ENCODE measurements around the gene TAF1C. TPM values are rescaled to one million over a fixed set of nuclear protein-coding genes. Genes with fewer than 3 reads are reported as not detected.

TAF1C gene
- total RNA-seq, 1 donor from 2014 or later, result 83.7 TPM

DNA sequence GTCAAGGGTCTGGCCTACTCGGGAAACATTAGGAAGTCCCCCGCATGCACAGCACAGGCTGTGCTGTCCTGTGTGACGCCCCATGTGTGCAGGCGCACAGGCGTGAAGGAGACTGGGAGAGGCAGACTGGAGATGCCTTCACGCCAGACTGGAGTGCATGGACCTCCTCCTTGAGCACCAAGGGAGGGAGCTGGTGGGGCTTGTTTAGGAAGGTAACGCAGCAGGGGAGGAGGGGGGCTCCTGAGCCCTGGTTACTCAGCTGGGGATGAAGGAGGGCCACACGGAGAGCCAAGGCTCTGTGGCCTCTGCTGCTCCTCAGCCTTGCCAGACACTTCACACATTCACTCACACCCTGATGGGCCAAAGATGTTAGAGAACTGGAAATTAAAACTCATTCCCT, 49.6 kb downstream of the TAF1C start:
- H3K9me3 Mint-ChIP-seq, result no peaks in the 10 kb centered on the region
- H3K4me1 Mint-ChIP-seq (ENCODE audit: unreplicated experiment), result peaks cover 50% of the 10 kb centered on the region
- peak overlapping the region; percentile 18 for H3K27ac Mint-ChIP-seq
- no peak overlapping the region for H3K4me3 Mint-ChIP-seq
- TF ChIP-seq, protein P1, sequence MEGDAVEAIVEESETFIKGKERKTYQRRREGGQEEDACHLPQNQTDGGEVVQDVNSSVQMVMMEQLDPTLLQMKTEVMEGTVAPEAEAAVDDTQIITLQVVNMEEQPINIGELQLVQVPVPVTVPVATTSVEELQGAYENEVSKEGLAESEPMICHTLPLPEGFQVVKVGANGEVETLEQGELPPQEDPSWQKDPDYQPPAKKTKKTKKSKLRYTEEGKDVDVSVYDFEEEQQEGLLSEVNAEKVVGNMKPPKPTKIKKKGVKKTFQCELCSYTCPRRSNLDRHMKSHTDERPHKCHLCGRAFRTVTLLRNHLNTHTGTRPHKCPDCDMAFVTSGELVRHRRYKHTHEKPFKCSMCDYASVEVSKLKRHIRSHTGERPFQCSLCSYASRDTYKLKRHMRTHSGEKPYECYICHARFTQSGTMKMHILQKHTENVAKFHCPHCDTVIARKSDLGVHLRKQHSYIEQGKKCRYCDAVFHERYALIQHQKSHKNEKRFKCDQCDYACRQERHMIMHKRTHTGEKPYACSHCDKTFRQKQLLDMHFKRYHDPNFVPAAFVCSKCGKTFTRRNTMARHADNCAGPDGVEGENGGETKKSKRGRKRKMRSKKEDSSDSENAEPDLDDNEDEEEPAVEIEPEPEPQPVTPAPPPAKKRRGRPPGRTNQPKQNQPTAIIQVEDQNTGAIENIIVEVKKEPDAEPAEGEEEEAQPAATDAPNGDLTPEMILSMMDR (conservative IDR thresholded peaks at IDR 0.05), result no peak
- no peak for DNase-seq (ENCODE audit: extremely low spot score, unreplicated experiment)
- H3K27me3 Mint-ChIP-seq, result no peaks in the 10 kb centered on the region
- peaks cover 22% of the 10 kb centered on the region for H3K36me3 Mint-ChIP-seq

DNA sequence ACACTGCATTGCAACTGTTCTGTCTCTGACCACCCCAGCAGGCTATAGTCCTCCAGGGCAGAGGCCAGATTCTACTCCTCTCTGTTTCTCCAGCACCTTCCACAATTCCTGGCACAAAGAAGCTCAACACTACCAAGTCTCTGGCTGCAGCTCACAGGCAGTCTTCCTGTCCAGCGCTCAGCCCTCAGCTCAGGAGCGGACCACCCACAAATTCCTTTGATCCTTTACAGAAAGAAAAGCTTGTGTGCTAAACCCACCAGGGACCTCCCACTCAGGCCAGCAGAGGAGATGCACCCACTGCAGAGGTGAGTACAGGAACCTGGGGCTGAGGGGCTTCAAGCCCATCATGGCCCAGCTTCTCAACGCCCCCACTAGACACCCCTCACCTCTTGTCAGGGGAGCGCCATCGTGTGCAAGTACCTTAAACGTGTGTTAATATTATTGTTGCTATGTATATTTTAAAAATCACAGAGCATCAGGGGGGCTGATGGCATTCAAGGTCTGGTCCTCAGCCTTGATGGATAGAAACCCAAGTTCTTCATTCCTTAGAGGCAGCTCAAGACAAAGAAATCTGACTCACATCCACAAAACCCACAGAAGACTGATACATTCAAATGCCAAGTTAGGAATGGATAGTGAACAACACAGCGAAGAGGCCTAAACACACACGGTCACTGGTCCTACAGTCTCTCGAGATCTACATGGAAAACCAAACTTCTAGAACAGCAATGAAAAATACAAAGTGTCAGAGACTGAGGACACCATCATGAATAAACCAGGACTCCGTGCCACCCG, 50.3 kb downstream of the TAF1C start:
- DNase-seq (ENCODE audit: extremely low spot score, unreplicated experiment), result no peak
- H3K4me3 Mint-ChIP-seq, result peak overlapping the region; percentile 53
- H3K4me1 Mint-ChIP-seq (ENCODE audit: unreplicated experiment), result peaks cover 51% of the 10 kb centered on the region
- H3K27me3 Mint-ChIP-seq, result no peaks in the 10 kb centered on the region
- no peaks in the 10 kb centered on the region for H3K9me3 Mint-ChIP-seq
- TF ChIP-seq, protein P1 (conservative IDR thresholded peaks at IDR 0.05), result no peak
- H3K27ac Mint-ChIP-seq, result peak overlapping the region; percentile 67
- H3K36me3 Mint-ChIP-seq, result peaks cover 19% of the 10 kb centered on the region

DNA sequence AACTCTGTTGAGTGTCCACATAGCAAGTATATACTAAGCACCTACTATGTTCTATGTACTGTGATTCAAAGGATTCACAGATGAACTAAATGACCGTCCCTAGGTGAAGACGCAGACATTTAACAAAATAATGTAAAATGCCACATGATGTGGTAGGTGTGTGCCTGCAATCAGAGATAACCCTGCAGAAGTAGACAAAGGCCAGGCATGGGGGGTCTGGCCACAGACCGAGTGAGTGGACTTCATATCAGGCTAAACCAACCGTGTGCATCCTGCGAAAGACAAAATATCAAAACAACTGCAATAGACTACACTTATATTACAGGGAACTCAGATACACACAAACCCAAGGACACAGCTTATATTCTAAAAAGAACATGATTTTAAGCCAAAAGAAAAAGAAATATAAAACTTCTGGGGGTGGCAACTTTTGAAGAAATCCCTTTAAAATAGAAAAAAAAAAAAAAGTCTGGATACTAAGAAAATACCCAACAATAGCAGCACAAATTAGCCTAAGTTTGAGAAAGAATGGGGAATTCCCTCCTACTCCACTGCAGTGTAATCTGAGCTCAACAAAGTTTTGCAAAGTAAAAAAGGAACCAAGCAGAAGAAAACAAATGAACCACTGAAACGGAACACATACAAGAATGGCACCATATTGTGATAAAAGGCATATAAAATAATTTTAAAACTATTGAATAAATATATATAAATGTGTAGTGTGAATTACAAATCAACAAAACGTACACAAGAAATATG, 54.2 kb downstream of the TAF1C start:
- no peaks in the 10 kb centered on the region for H3K9me3 Mint-ChIP-seq
- no peak overlapping the region for H3K4me3 Mint-ChIP-seq
- H3K4me1 Mint-ChIP-seq (ENCODE audit: unreplicated experiment), result peaks cover 28% of the 10 kb centered on the region
- no peak overlapping the region for H3K27ac Mint-ChIP-seq
- H3K27me3 Mint-ChIP-seq, result no peaks in the 10 kb centered on the region
- TF ChIP-seq, protein P1 (conservative IDR thresholded peaks at IDR 0.05), result no peak
- no peak for DNase-seq (ENCODE audit: extremely low spot score, unreplicated experiment)
- H3K36me3 Mint-ChIP-seq, result peaks cover 21% of the 10 kb centered on the region

DNA sequence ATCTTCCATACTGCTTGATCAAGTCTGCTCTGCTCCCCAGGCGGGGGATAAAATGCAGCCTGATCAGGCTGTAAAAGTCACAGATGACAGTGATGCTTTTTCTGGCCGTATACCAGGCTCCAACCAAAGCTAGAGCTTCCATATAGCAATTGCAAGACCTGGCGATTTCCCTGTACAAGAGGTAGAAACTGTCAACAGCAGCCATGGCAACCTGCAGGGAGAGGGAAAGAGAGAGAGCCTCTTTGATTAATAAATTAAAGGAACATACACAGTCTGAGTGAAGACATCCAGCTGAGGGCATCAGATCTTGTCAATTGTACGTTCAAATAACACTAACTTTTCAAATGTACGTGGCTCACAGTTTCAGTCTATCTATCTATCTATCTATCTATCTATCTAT, 55.7 kb downstream of the TAF1C start:
- Mint-ChIP-seq H3K9me3 (no peaks in the 10 kb centered on the region), H3K4me1 (ENCODE audit: unreplicated experiment) (peaks cover 16% of the 10 kb centered on the region), H3K27me3 (no peaks in the 10 kb centered on the region), H3K4me3 (no peak overlapping the region), H3K27ac (no peak overlapping the region), H3K36me3 (peaks cover 20% of the 10 kb centered on the region)
- TF ChIP-seq, protein P1 (conservative IDR thresholded peaks at IDR 0.05), result no peak
- no peak for DNase-seq (ENCODE audit: extremely low spot score, unreplicated experiment)

Other genes starting within 250 kb of the TAF1C start
- 4.0 and 15.5 TPM in 2 replicates for gene OSGIN1, start 233.8 kb downstream of the TAF1C start, total RNA-seq (ENCODE audit: low replicate concordance)
- gene NECAB2, start 218.8 kb downstream of the TAF1C start, total RNA-seq (ENCODE audit: low replicate concordance), result 1.5 and 6.5 TPM in 2 replicates
- gene SLC38A8, start 144.3 kb downstream of the TAF1C start, total RNA-seq (ENCODE audit: low replicate concordance), result not detected in 2 replicates
- 75.7 and 88.4 TPM in 2 replicates for gene MBTPS1, start 70.1 kb downstream of the TAF1C start, total RNA-seq (ENCODE audit: low replicate concordance)
- gene HSDL1, start 41.9 kb downstream of the TAF1C start, total RNA-seq (ENCODE audit: low replicate concordance), result 22.9 and 36.4 TPM in 2 replicates
- 0.67 and 3.2 TPM in 2 replicates for gene DNAAF1, start 41.7 kb downstream of the TAF1C start, total RNA-seq (ENCODE audit: low replicate concordance)
- not detected in 2 replicates for gene ADAD2, start 4.1 kb upstream of the TAF1C start, total RNA-seq (ENCODE audit: low replicate concordance)
- gene KCNG4, start 53.0 kb upstream of the TAF1C start, total RNA-seq (ENCODE audit: low replicate concordance), result 0.12 and 0.17 TPM in 2 replicates
- 0.95 and 2.0 TPM in 2 replicates for gene WFDC1, start 107.8 kb upstream of the TAF1C start, total RNA-seq (ENCODE audit: low replicate concordance)
- 12.2 and 19.3 TPM in 2 replicates for gene ATP2C2, start 181.5 kb upstream of the TAF1C start, total RNA-seq (ENCODE audit: low replicate concordance)